Dermis microvascular lymphatic vessel endothelial cell (primary cell): ENCODE measurements around the gene ULK1. TPM values are rescaled to one million over a fixed set of nuclear protein-coding genes. Genes with fewer than 3 reads are reported as not detected.

Experiments used
- DNase-seq, 2 donors: peaks; one replicate each; pipeline versions ENCODE4 v3.0.0 to v3.0.0-alpha.2; 2010; ENCODE audit warnings: low read depth in 2 of 2
- total RNA-seq: library from RNA; depleted of rRNA; stranded (reverse); fragments of >200 nt; gene quantifications from 2 replicates; pipeline ENCODE4 v1.2.1, GENCODE V29; 2014

Gene ULK1
- total RNA-seq, 1 donor from 2014 or later = 4.5 TPM

DNA sequence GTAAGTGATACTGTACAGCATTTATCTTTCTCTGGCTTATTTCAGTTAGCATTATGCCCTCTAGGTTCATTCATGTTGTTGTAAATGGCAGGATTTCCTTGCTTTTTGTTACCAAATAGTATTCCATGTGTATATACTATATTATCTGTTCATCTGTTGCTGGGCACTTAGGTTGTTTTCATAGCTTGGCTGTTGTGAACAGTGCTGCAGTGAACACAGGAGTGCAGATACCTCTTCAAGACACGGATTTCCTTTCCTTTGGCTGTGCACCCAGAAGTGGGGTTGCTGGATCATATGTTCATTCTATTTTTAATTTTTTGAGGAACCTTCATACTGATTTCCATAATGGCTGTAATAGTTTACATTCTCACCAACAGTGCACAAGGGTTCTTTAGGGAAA, 76.8 kb downstream of the ULK1 start:
- peak in 1 of 2 donors; percentile 16 for DNase-seq

Other genes with a start within 250 kb of the ULK1 start
- 14.5 and 15.4 TPM in 2 replicates for gene SFSWAP, start 183.5 kb upstream of the ULK1 start, total RNA-seq
- 3.9 and 13.1 TPM in 2 replicates for gene MMP17, start 66.2 kb upstream of the ULK1 start, total RNA-seq
- gene PUS1, start 34.7 kb downstream of the ULK1 start, total RNA-seq = 7.6 and 10.2 TPM in 2 replicates
- 5.9 and 10.7 TPM in 2 replicates for gene EP400, start 55.3 kb downstream of the ULK1 start, total RNA-seq
- 5.1 TPM in 2 replicates for gene DDX51, start 249.7 kb downstream of the ULK1 start, total RNA-seq
- gene NOC4L, start 249.8 kb downstream of the ULK1 start, total RNA-seq = 10.5 and 12.3 TPM in 2 replicates